K562 (cell line): Measurements from ENCODE around the gene GPR33. TPM values are rescaled to one million over a fixed set of nuclear protein-coding genes. Genes with fewer than 3 reads are reported as not detected.

Source experiments
- ATAC-seq: fragments of 200-7000 bp; cut with Tn5 transposase; 3 replicates; pipeline ENCODE4 v1.9.1; 2020; ENCODE audit warnings: moderate library complexity
- BruUV-seq: library from RNA; stranded (reverse); fragments of 400-500 nt; replicated peaks from 2 replicates; lab custom pipeline; 2021; lab: Mats Ljungman, UMichigan
- CTCF ChIA-PET: fragments of 300-600 bp; formaldehyde crosslinking; extraction: SDS; loops from one replicate; lab custom pipeline; 2021; ENCODE audit warnings: low intra/inter-chr PET ratio; lab: Yijun Ruan, JAX
- POLR2A ChIA-PET: fragments of 300-600, 350-650 bp; sonication (Branson Sonifier 250); formaldehyde crosslinking; extraction: SDS; loops from one replicate; lab custom pipeline; 2021; ENCODE audit warnings: antibody characterized with exemption, inconsistent platforms; lab: Yijun Ruan, JAX
- DNase-seq, 4 experiments: peaks; one replicate each; pipeline versions ENCODE4 v3.0.0 to v3.0.0-alpha.2; 2011 to 2018; ENCODE audit warnings: low spot score in 3 of 4, mixed read lengths in 3 of 4; ENCODE audit errors: extremely low read depth in 1 of 4
- FAIRE-seq: peaks from 2 replicates; lab custom pipeline; 2011; peaks lifted over from hg19 to GRCh38; lab: Jason Lieb, UNC
- H2AFZ ChIP-seq: 2 replicates; pipeline ENCODE4 v1.6.0; 2011; ENCODE audit warnings: low read depth, low read length, control low read depth, inconsistent platforms
- H3K27ac ChIP-seq: fragments of 200-600 bp; 3 replicates; pipeline ENCODE4 v1.8.0; 2011; ENCODE audit warnings: low read depth, mild to moderate bottlenecking, control low read depth, inconsistent platforms, low read length, moderate library complexity, mixed read lengths; ENCODE audit errors: extremely low read depth
- H3K27me3 ChIP-seq, 2 experiments: fragments of 300-600 bp in 1 of 2; 2 replicates in 1 of 2; 3 replicates in 1 of 2; pipeline versions ENCODE4 v1.6.0 to v1.8.0; 2011; ENCODE audit warnings: inconsistent platforms in 2 of 2, low read length in 2 of 2, mild to moderate bottlenecking in 1 of 2, mixed read lengths in 1 of 2, moderate library complexity in 1 of 2; ENCODE audit not compliant: control insufficient read depth in 2 of 2, insufficient read depth in 2 of 2
- H3K36me3 ChIP-seq: fragments of 300-600 bp; 3 replicates; pipeline ENCODE4 v1.8.0; 2011; ENCODE audit warnings: mild to moderate bottlenecking, low read length, inconsistent platforms; ENCODE audit not compliant: control insufficient read depth, insufficient read depth
- H3K4me1 ChIP-seq, 2 experiments: fragments of 200-600 bp in 1 of 2; replicated peaks in 1 of 2; 2 replicates in 1 of 2; 3 replicates in 1 of 2; pipeline versions ENCODE4 v1.5.1 to v1.8.0; 2011; ENCODE audit warnings: inconsistent platforms in 2 of 2, low read length in 2 of 2, mild to moderate bottlenecking in 1 of 2, mixed read lengths in 1 of 2, moderate library complexity in 1 of 2; ENCODE audit not compliant: control insufficient read depth in 2 of 2, insufficient read depth in 2 of 2
- H3K4me2 ChIP-seq: 2 replicates; pipeline ENCODE4 v1.6.1; 2011; ENCODE audit warnings: low read length, control low read depth, inconsistent platforms, mixed read lengths; ENCODE audit not compliant: insufficient read depth
- H3K4me3 ChIP-seq: fragments of 200-600 bp; sonication (generic), shearing (Covaris generic); 2 replicates; pipeline ENCODE4 v1.5.1; 2016; ENCODE audit warnings: control low read depth, inconsistent platforms
- H3K79me2 ChIP-seq: fragments of 200-600 bp; 3 replicates; pipeline ENCODE4 v1.8.0; 2011; ENCODE audit warnings: low read length, inconsistent platforms; ENCODE audit not compliant: control insufficient read depth, insufficient read depth
- H3K9ac ChIP-seq, 2 experiments: 2 replicates each; pipeline versions ENCODE4 v1.6.0 to v1.6.1; 2011; ENCODE audit warnings: low read depth in 2 of 2, low read length in 2 of 2, control low read depth in 1 of 2, inconsistent platforms in 1 of 2, mild to moderate bottlenecking in 1 of 2, mixed read lengths in 1 of 2; ENCODE audit not compliant: insufficient read depth in 1 of 2
- H3K9me1 ChIP-seq: one replicate; pipeline ENCODE4 v1.6.0; 2011; ENCODE audit warnings: inconsistent platforms, mild to moderate bottlenecking, low read length, moderate library complexity; ENCODE audit not compliant: control insufficient read depth, insufficient read depth
- H3K9me3 ChIP-seq: replicated peaks from 2 replicates; pipeline ENCODE4 v1.5.1; 2011; ENCODE audit warnings: low read depth, low read length, inconsistent platforms; ENCODE audit not compliant: control insufficient read depth, insufficient read depth
- H4K20me1 ChIP-seq: replicated peaks from 2 replicates; pipeline ENCODE4 v1.6.1; 2011; ENCODE audit warnings: low read length, inconsistent platforms, mixed read lengths; ENCODE audit not compliant: control insufficient read depth, insufficient read depth
- BRCA1 ChIP-seq, 2 experiments: fragments of 450-650 bp in 1 of 2; sonication (generic) in 1 of 2; formaldehyde crosslinking in 1 of 2; IDR thresholded peaks; 2 replicates each; pipeline versions ENCODE4 v1.5.0 to v1.6.1; 2017 to 2020; ENCODE audit warnings: mild to moderate bottlenecking in 1 of 2, missing genetic modification reagents in 1 of 2
- CBFA2T2 ChIP-seq: fragments of 450-650 bp; conservative IDR thresholded peaks from 2 replicates; pipeline ENCODE4 v1.6.1; 2017; ENCODE audit warnings: mild to moderate bottlenecking
- KLF1 ChIP-seq: fragments of 450-650 bp; IDR thresholded peaks from 2 replicates; pipeline ENCODE4 v1.6.1; 2016; ENCODE audit warnings: missing genetic modification characterization, missing compliant biosample characterization
- MEIS2 ChIP-seq: fragments of 450-650 bp; IDR thresholded peaks from 2 replicates; pipeline ENCODE4 v1.6.1; 2014; ENCODE audit warnings: mild to moderate bottlenecking; ENCODE audit not compliant: partially characterized antibody
- RAD21 ChIP-seq, 2 experiments: fragments of 250-450 bp in 1 of 2; fragments of 450-650 bp in 1 of 2; sonication (Bioruptor Pico) in 1 of 2; formaldehyde crosslinking in 1 of 2; IDR thresholded peaks in 1 of 2; conservative IDR thresholded peaks in 1 of 2; 2 replicates each; pipeline versions ENCODE4 v1.4.0 to v1.8.0; 2020 to 2022; ENCODE audit warnings: mild to moderate bottlenecking in 2 of 2, moderate library complexity in 1 of 2
- ZNF431 ChIP-seq: sonication (generic); formaldehyde crosslinking; IDR thresholded peaks from 2 replicates; pipeline ENCODE4 v1.8.0; 2022; ENCODE audit warnings: mild to moderate bottlenecking, missing genetic modification reagents
- WGBS: fragments of 100-300 bp; shearing (Covaris generic); methylation state at CpG from one replicate; pipeline ENCODE4 v1.1.6; 2016; ENCODE audit warnings: low coverage, mixed read lengths; ENCODE audit not compliant: insufficient coverage; ENCODE audit errors: missing lambda C conversion rate; 5-methylcytosine and 5-hydroxymethylcytosine counted together
- in situ Hi-C: fragments of 300-500 bp; cut with MboI; formaldehyde crosslinking; loops from 4 replicates; pipeline ENCODE4 v1.15.0; 2018; ENCODE audit warnings: inconsistent platforms, mixed read lengths
- intact Hi-C: fragments of 100-400 bp; cut with micrococcal nuclease; formaldehyde crosslinking; loops from 2 replicates; pipeline ENCODE4 v1.14.2; 2022
- polyA plus RNA-seq, 8 experiments: library from polyadenylated mRNA; depleted of rRNA in 4 of 8; stranded (reverse) in 5 of 8; unstranded in 3 of 8; fragments of >200 nt; fragmentation: Nextera tagmentation in 2 of 8; fragmentation: Illumina TruSeq in 1 of 8; extraction: Ambion mirVana in 2 of 8; extraction: Trizol in 1 of 8; gene quantifications; 2 replicates each; pipeline versions ENCODE4 v1.2.1 to v1.2.3, GENCODE V29; 2011 to 2014; ENCODE audit warnings: inconsistent platforms in 1 of 8, missing spikeins in 1 of 8
- total RNA-seq, 7 experiments: library from RNA; depleted of rRNA in 6 of 7; stranded (reverse); fragments of >200 nt in 6 of 7; fragmentation: Illumina TruSeq in 2 of 7; extraction: Trizol in 2 of 7; gene quantifications; 2 replicates each; pipeline versions ENCODE4 v1.2.1 to v1.2.3, GENCODE V29; 2011 to 2021; ENCODE audit warnings: low replicate concordance in 1 of 7
- TF ChIP-seq, protein P1 (sequence below): IDR thresholded peaks from 3 replicates; pipeline ENCODE4 v1.6.1; 2011; ENCODE audit warnings: borderline replicate concordance, mild to moderate bottlenecking, moderate library complexity; ENCODE audit not compliant: insufficient read length; ENCODE audit errors: extremely low read depth

GPR33 gene
- total and polyA plus RNA-seq, 9 of the 15 experiments (the other 6 are each of a cell fraction or from before 2014, with no cell fraction given): not detected

DNA sequence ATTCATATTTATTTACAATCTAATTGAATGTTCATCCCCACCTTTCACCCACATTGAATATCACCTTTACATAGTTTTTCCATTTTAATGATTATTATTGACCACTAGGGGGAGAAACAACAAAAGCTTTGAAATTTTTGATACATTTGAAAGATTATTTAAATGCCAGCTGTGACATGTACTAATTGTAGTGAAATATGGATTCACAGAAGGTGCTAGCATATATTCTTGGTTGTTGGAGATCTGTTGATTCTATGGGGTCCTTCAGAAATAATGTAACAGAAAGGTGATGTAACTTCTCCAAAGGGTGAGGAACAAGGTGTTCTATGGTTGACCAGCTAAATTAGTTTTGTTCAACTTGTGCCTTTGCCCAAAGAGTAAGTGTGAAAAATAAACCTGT is 22.4 kb upstream of the GPR33 start (continued):
- TF ChIP-seq RAD21 (CRISPR knock-in tag; conservative IDR thresholded peaks at IDR 0.05 in 1 of 2, IDR thresholded peaks at IDR 0.05 in 1 of 2): peak; percentile 41 to 70; a peak in 3 of 4 replicates
- TF ChIP-seq ZNF431 (CRISPR knock-in tag): no peak
- TF ChIP-seq CBFA2T2: no peak

DNA sequence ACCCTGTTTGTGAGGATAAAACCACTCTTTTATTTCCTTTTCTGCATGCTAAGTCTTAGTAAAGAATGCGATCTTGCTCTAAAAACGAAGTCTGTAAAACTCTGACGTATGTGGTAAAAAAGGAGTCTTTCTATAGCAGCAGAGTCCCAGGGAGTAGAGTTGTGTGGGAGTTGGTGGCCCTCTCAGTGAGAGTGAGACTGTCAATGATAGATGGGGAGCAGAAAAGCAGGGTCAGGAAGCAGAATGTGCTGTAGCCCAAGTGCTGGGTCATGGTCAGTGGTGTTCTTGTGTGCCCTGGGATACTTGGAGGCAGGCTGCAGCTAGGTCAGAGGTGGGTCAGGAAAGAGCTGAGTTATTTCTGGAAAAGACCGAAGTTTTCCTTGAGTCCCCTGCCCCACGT is 20.3 kb upstream of the GPR33 start:
- Histone ChIP-seq H3K9me1 (no peaks in the 10 kb centered on the region), H3K27me3 (no peaks in the 10 kb centered on the region; a peak in 1 of 5 replicates), H3K36me3 (no peaks in the 10 kb centered on the region), H3K9me3 (no peaks in the 10 kb centered on the region), H4K20me1 (no peaks in the 10 kb centered on the region), H3K4me3 (no peak overlapping the region), H3K9ac (no peak overlapping the region), H3K79me2 (no peaks in the 10 kb centered on the region), H2AFZ (no peak overlapping the region), H3K4me2 (no peak overlapping the region), H3K4me1 (no peaks in the 10 kb centered on the region), H3K27ac (no peak overlapping the region)
- FAIRE-seq: no peak
- ATAC-seq: peak; percentile 56; the same call in 2 of the 3 replicates
- TF ChIP-seq BRCA1 (IDR thresholded peaks at IDR 0.05) (no peak), BRCA1 (CRISPR knock-in tag; IDR thresholded peaks at IDR 0.05) (no peak), MEIS2 (peak; percentile 42), KLF1 (no peak)
- TF ChIP-seq, protein P1, sequence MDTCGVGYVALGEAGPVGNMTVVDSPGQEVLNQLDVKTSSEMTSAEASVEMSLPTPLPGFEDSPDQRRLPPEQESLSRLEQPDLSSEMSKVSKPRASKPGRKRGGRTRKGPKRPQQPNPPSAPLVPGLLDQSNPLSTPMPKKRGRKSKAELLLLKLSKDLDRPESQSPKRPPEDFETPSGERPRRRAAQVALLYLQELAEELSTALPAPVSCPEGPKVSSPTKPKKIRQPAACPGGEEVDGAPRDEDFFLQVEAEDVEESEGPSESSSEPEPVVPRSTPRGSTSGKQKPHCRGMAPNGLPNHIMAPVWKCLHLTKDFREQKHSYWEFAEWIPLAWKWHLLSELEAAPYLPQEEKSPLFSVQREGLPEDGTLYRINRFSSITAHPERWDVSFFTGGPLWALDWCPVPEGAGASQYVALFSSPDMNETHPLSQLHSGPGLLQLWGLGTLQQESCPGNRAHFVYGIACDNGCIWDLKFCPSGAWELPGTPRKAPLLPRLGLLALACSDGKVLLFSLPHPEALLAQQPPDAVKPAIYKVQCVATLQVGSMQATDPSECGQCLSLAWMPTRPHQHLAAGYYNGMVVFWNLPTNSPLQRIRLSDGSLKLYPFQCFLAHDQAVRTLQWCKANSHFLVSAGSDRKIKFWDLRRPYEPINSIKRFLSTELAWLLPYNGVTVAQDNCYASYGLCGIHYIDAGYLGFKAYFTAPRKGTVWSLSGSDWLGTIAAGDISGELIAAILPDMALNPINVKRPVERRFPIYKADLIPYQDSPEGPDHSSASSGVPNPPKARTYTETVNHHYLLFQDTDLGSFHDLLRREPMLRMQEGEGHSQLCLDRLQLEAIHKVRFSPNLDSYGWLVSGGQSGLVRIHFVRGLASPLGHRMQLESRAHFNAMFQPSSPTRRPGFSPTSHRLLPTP: no peak
- in situ Hi-C loops (loop anchor here (25.0 kb wide), 1 partner anchor 754 kb away; no protein-coding TSS in a partner anchor), intact Hi-C loops (loop anchor here (10.0 kb wide), 1 partner anchor 567 kb away; the partner anchor contains the start of gene ARHGAP5)
- ChIA-PET CTCF (interaction anchor here (1.0 kb wide), 1 partner anchor 961 kb away, joined by 3 read pairs; no protein-coding TSS in a partner anchor), POLR2A (no interaction called here)
- DNase-seq: peak in 2 of 4 experiments; percentile 6 to 7
- 15% methylated on average over 5 of the region's 5 CpGs for WGBS
- BruUV-seq: no TSS peak
